Lung (tissue), 12 donors: ENCODE data around the gene STRBP. TPM values are rescaled to one million over a fixed set of nuclear protein-coding genes. Genes with fewer than 3 reads are reported as not detected.
A peak's percentile ranks its signal among the peaks of the same experiment; 100 is the strongest.

ENCODE experiments used
- ATAC-seq: fragments of 200-7000 bp; cut with Tn5 transposase; one replicate; pipeline ENCODE4 v1.9.1; 2020; ENCODE audit warnings: moderate number of reproducible peaks; ENCODE audit not compliant: insufficient read depth, low FRiP score
- DNase-seq, 3 donors: peaks; one replicate each; pipeline ENCODE4 v3.0.0-alpha.2; 2013 to 2017
- H3K27ac ChIP-seq, 2 donors: one replicate each; pipeline ENCODE4 v1.5.1; 2013; ENCODE audit warnings: mild to moderate bottlenecking in 2 of 2, moderate library complexity in 2 of 2, control low read depth in 1 of 2, inconsistent platforms in 1 of 2, low read depth in 1 of 2, low read length in 1 of 2
- H3K27me3 ChIP-seq, 3 donors: one replicate each; pipeline ENCODE4 v1.5.1; 2013; ENCODE audit warnings: low read length in 2 of 3; ENCODE audit not compliant: control insufficient read depth in 3 of 3, insufficient read depth in 3 of 3
- H3K36me3 ChIP-seq, 4 donors: one replicate each; pipeline ENCODE4 v1.5.1; 2013; ENCODE audit warnings: low read length in 4 of 4, mild to moderate bottlenecking in 1 of 4, moderate library complexity in 1 of 4; ENCODE audit not compliant: control insufficient read depth in 4 of 4, insufficient read depth in 4 of 4
- H3K4me1 ChIP-seq, 5 donors: one replicate each; pipeline ENCODE4 v1.5.1; 2013; ENCODE audit warnings: low read length in 5 of 5, mild to moderate bottlenecking in 2 of 5, moderate library complexity in 1 of 5; ENCODE audit not compliant: control insufficient read depth in 5 of 5, insufficient read depth in 5 of 5
- H3K4me3 ChIP-seq: one replicate; pipeline ENCODE4 v1.5.1; 2013; ENCODE audit warnings: mild to moderate bottlenecking, control low read depth, moderate library complexity
- H3K9ac ChIP-seq, 2 donors: one replicate each; pipeline ENCODE4 v1.5.1; 2013; ENCODE audit warnings: low read length in 2 of 2, control low read depth in 1 of 2; ENCODE audit not compliant: insufficient read depth in 1 of 2
- H3K9me3 ChIP-seq, 4 donors: one replicate each; pipeline ENCODE4 v1.5.1; 2013; ENCODE audit warnings: low read length in 3 of 4, mild to moderate bottlenecking in 1 of 4, moderate library complexity in 1 of 4; ENCODE audit not compliant: control insufficient read depth in 4 of 4, insufficient read depth in 3 of 4
- CTCF ChIP-seq: IDR thresholded peaks from 2 replicates; pipeline ENCODE4 v1.5.1; 2012; ENCODE audit warnings: mild to moderate bottlenecking; ENCODE audit errors: control extremely low read depth, extremely low read depth
- WGBS, 2 donors: extraction: QIAGEN DNeasy Blood & Tissue Kit; methylation state at CpG; one replicate each; pipeline ENCODE4 v1.1.7; 2013; 5-methylcytosine and 5-hydroxymethylcytosine counted together
- polyA plus RNA-seq, 2 donors: library from polyadenylated mRNA; stranded (reverse); fragments of 200-250 nt; gene quantifications; one replicate each; pipeline ENCODE4 v1.2.1, GENCODE V29; 2013
- total RNA-seq, 2 donors: library from RNA; depleted of rRNA in 1 of 2; stranded (reverse); fragments of >200 nt in 1 of 2; gene quantifications; one replicate each; pipeline ENCODE4 v1.2.1, GENCODE V29; 2014 to 2021
- donor health status: control.
- donor health status: control.
- donor health status: Bipolar disorder and iron deficiency.
- donor health status: healthy.
- donor health status: DM: yes; HTN: yes; CAD: no.

STRBP gene
- total and polyA plus RNA-seq, 4 donors = 8.3 to 27.2 (median 21.1) TPM

- peaks cover 31 to 54% (median 37%) of the 10 kb centered on the region in 4 donors for H3K36me3 ChIP-seq
Measured at GRCh38 chr9:123096987-123097386, 171.4 kb downstream of the STRBP start.

GRCh38 chr9:123093141-123093540 is 175.2 kb downstream of the STRBP start:
- Histone ChIP-seq H3K4me3 (no peak overlapping the region), H3K27me3 (no peaks in the 10 kb centered on the region), H3K27ac (no peak overlapping the region), H3K36me3 (peaks cover 17 to 49% (median 28%) of the 10 kb centered on the region in 4 donors), H3K9ac (no peak overlapping the region), H3K9me3 (no peaks in the 10 kb centered on the region), H3K4me1 (peaks cover 0 to 7% (median 0%) of the 10 kb centered on the region in 5 donors)
- DNase-seq (no peak), ATAC-seq (no peak)
- TF ChIP-seq CTCF = no peak
- 84 to 94% methylated on average over 3 of the region's 3 CpGs for WGBS, 2 donors

More at GRCh38 chr9:123096987-123097386, 171.4 kb downstream of the STRBP start:
- TF ChIP-seq CTCF = no peak
- 73 to 86% methylated on average over 3 of the region's 3 CpGs for WGBS, 2 donors
- Histone ChIP-seq H3K27me3 (no peaks in the 10 kb centered on the region), H3K9me3 (no peaks in the 10 kb centered on the region), H3K4me3 (no peak overlapping the region), H3K27ac (no peak overlapping the region), H3K4me1 (no peaks in the 10 kb centered on the region), H3K9ac (no peak overlapping the region)
- DNase-seq (no peak), ATAC-seq (no peak)

- H3K36me3 ChIP-seq = peaks cover 11 to 46% (median 24%) of the 10 kb centered on the region in 4 donors
- DNase-seq (no peak), ATAC-seq (no peak)
- peaks cover 0 to 2% (median 0%) of the 10 kb centered on the region in 4 donors for H3K9me3 ChIP-seq
- no peak overlapping the region for H3K27ac ChIP-seq
- no peaks in the 10 kb centered on the region for H3K27me3 ChIP-seq
- no peak overlapping the region for H3K9ac ChIP-seq
- no peak overlapping the region for H3K4me3 ChIP-seq
- H3K4me1 ChIP-seq = peaks cover 0 to 7% (median 0%) of the 10 kb centered on the region in 5 donors
- no peak for TF ChIP-seq CTCF
- 91 to 95% methylated on average over 2 of the region's 2 CpGs for WGBS, 2 donors
Measured at GRCh38 chr9:123091459-123091858, 176.9 kb downstream of the STRBP start.

- no peak overlapping the region for H3K4me3 ChIP-seq
- peaks cover 0 to 7% (median 0%) of the 10 kb centered on the region in 5 donors for H3K4me1 ChIP-seq
- WGBS, 2 donors = 91 to 96% methylated on average over 2 of the region's 2 CpGs
- TF ChIP-seq CTCF = no peak
- H3K36me3 ChIP-seq = peaks cover 11 to 42% (median 25%) of the 10 kb centered on the region in 4 donors
- no peak overlapping the region for H3K9ac ChIP-seq
- no peak overlapping the region for H3K27ac ChIP-seq
- no peaks in the 10 kb centered on the region for H3K27me3 ChIP-seq
- ATAC-seq (no peak), DNase-seq (peak in 1 of 3 donors; percentile 15)
- H3K9me3 ChIP-seq = peaks cover 0 to 2% (median 0%) of the 10 kb centered on the region in 4 donors
Measured at GRCh38 chr9:123090956-123091355, 177.4 kb downstream of the STRBP start.
